HL-60 (cell line): Measurements from ENCODE around the gene ERBB4.

Experiments used
- DNase-seq, 2 experiments: peaks; one replicate each; pipeline ENCODE4 v3.0.0-alpha.2; 2010 to 2020; ENCODE audit warnings: low read depth in 1 of 2, low spot score in 1 of 2
- H3K27ac ChIP-seq: fragments of 250-450 bp; sonication (Bioruptor Pico); replicated peaks from 2 replicates; pipeline ENCODE4 v1.5.1; 2020; ENCODE audit warnings: mild to moderate bottlenecking, moderate library complexity
- H3K27me3 ChIP-seq: fragments of 250-450 bp; sonication (Bioruptor Pico); 2 replicates; pipeline ENCODE4 v1.5.1; 2021; ENCODE audit warnings: mild to moderate bottlenecking, moderate library complexity; ENCODE audit not compliant: insufficient read depth, poor library complexity, severe bottlenecking
- H3K4me3 ChIP-seq: replicated peaks from 2 replicates; pipeline ENCODE4 v1.5.1; 2011; ENCODE audit warnings: mild to moderate bottlenecking, control low read depth, low read length; ENCODE audit not compliant: insufficient read depth
- CTCF ChIP-seq: IDR thresholded peaks from one replicate; pipeline ENCODE4 v1.5.1; 2011; ENCODE audit warnings: low read length, control low read depth, inconsistent platforms; ENCODE audit not compliant: insufficient read depth
- GABPA ChIP-seq: IDR thresholded peaks from 2 replicates; pipeline ENCODE4 v1.6.1; 2012; ENCODE audit warnings: low read depth
- POLR2AphosphoS5 ChIP-seq: IDR thresholded peaks from 2 replicates; pipeline ENCODE4 v1.6.1; 2012; ENCODE audit warnings: low read depth
- REST ChIP-seq: IDR thresholded peaks from 2 replicates; pipeline ENCODE4 v1.6.1; 2012; ENCODE audit warnings: low read depth; ENCODE audit not compliant: insufficient replicate concordance
- SPI1 ChIP-seq: IDR thresholded peaks from 2 replicates; pipeline ENCODE4 v1.6.1; 2012; ENCODE audit warnings: low read depth, mild to moderate bottlenecking, borderline replicate concordance

The ERBB4 gene

GRCh38 chr2:211730215-211730614, 808.4 kb downstream of the ERBB4 start:
- no peaks in the 10 kb centered on the region for H3K27me3 ChIP-seq
- H3K4me3 ChIP-seq: no peak overlapping the region
- peak overlapping the region; percentile 35; the same call in 1 of the 2 replicates for H3K27ac ChIP-seq
- no peak for DNase-seq
- TF ChIP-seq GABPA (no peak), SPI1 (peak; percentile 62; the same call in 1 of the 2 replicates)

- Histone ChIP-seq H3K27me3 (no peaks in the 10 kb centered on the region), H3K27ac (peak overlapping the region; percentile 35; the same call in 1 of the 2 replicates), H3K4me3 (no peak overlapping the region)
- TF ChIP-seq CTCF (no peak), GABPA (no peak), POLR2AphosphoS5 (no peak), REST (no peak), SPI1 (no peak)
- no peak for DNase-seq
Measured at GRCh38 chr2:211729433-211729832, 809.2 kb downstream of the ERBB4 start.

GRCh38 chr2:211724933-211725332, 813.7 kb downstream of the ERBB4 start:
- no peak for DNase-seq
- Histone ChIP-seq H3K27ac (no peak overlapping the region), H3K27me3 (no peaks in the 10 kb centered on the region), H3K4me3 (no peak overlapping the region)
- TF ChIP-seq CTCF: no peak
- no peak for TF ChIP-seq SPI1
- TF ChIP-seq REST: no peak
- no peak for TF ChIP-seq GABPA
- TF ChIP-seq POLR2AphosphoS5: no peak

- H3K27ac ChIP-seq: no peak overlapping the region
- H3K27me3 ChIP-seq: no peaks in the 10 kb centered on the region
- no peak for DNase-seq
- H3K4me3 ChIP-seq: no peak overlapping the region
- TF ChIP-seq CTCF: no peak
- TF ChIP-seq SPI1: no peak
- no peak for TF ChIP-seq GABPA
- no peak for TF ChIP-seq REST
- TF ChIP-seq POLR2AphosphoS5: no peak
Measured at GRCh38 chr2:211723398-211723797, 815.2 kb downstream of the ERBB4 start.
